ENCODE results near the gene RPL22L1. TPM values are rescaled to one million over a fixed set of nuclear protein-coding genes. Genes with fewer than 3 reads are reported as not detected.
A peak's percentile ranks its signal among the peaks of the same experiment; 100 is the strongest.
"Not testable (repeated sequence)": the region's sequence is repeated elsewhere in the genome, so short reads cannot be mapped to it uniquely, and the experiment has no call there.

Gene RPL22L1
- total and polyA plus RNA-seq, 2 donors = 39.5 to 69.3 TPM

DNA sequence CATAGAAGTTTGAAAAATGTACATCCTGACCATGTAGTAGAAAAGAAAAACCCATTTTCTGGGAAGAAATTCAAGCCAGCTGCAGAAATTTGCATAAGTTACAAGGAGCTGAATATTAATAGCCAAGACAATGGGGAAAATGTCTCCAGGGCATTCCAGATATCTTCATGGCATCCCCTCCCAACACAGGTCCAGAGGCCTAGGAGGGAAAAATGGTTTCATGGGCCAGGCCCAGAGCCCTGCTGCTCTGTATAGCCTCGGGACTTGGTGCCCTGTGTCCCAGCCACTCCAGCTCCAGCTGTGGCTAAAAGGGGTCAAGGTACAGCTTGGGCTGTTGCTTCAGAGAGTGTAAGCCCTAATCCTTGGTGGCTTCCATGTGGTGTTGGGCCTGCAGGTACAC lies 27.2 kb upstream of the RPL22L1 start:
- WGBS = 97% methylated on average over 1 of the region's 1 CpG
- H3K27ac ChIP-seq (ENCODE audit: low read depth); H3K36me3 ChIP-seq (ENCODE audit: insufficient read depth); H3K4me1 ChIP-seq (ENCODE audit: insufficient read depth); H3K4me3 ChIP-seq (ENCODE audit: low read depth, low read length); DNase-seq (ENCODE audit: extremely low spot score): not testable (repeated sequence)

DNA sequence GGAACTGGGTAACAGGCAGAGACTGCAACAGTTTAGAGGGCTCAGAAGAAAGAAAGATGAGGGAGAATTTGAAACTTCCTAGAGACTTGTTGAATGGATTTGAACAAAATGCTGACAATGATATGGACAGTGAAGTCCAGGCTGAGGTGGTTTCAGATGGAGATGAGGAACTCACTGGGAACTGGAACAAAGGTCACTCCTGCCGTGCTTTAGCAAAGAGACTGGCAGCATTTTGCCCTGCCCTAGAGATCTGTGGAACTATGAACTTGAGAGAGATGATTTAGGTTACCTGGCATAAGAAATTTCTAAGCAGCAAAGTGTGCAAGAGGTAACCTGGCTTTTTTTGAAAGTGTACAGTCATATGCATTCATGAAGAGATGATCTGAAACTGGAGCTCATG lies 26.8 kb upstream of the RPL22L1 start:
- DNase-seq (ENCODE audit: extremely low spot score) = no peak
- Histone ChIP-seq H3K36me3 (ENCODE audit: insufficient read depth) (no peaks in the 10 kb centered on the region), H3K4me3 (ENCODE audit: low read depth, low read length) (no peak overlapping the region), H3K4me1 (ENCODE audit: insufficient read depth) (no peaks in the 10 kb centered on the region), H3K27ac (ENCODE audit: low read depth) (no peak overlapping the region)
- 95% methylated on average over 1 of the region's 1 CpG for WGBS

DNA sequence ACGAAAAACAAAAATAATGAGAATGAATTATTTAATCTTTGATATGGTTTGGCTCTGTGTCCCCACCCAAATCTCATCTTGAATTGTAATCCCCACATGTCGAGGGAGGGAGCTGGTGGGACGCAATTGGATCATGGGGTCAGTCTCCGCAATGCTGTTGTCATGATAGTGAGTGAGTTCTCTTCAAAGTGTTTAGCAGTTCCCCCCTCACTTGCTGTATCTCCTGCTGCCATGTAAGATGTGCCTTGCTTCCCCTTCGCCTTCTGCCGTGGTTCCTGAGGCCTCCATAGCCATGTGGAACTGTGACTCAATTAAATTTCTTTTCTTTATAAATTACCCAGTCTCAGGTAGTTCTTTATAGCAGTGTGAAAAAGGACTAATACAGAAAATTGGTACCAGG lies 26.3 kb upstream of the RPL22L1 start:
- 98% methylated on average over 6 of the region's 6 CpGs for WGBS
- DNase-seq (ENCODE audit: extremely low spot score); H3K36me3 ChIP-seq (ENCODE audit: insufficient read depth); H3K4me1 ChIP-seq (ENCODE audit: insufficient read depth); H3K27ac ChIP-seq (ENCODE audit: low read depth); H3K4me3 ChIP-seq (ENCODE audit: low read depth, low read length): not testable (repeated sequence)

DNA sequence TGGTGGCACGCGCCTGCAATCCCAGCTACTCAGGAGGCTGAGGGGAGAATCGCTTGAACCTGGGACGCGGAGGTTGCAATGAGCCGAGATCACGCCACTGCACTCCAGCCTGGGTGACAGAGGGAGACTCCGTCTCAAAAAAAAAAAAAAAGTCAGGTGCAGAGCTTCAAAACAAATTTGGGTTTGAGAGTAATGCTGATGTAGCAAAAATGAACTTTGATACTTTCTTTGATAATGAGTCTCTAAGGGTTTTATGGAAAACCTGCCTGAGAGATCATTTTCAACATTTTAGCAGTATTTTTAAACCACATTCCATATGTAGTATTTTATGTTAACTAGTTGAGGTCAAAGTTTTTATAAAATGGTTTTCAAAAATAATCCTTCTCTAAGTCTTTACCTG lies 23.9 kb upstream of the RPL22L1 start:
- no peak for DNase-seq (ENCODE audit: extremely low spot score)
- WGBS = 99% methylated on average over 8 of the region's 8 CpGs
- H3K4me1 ChIP-seq (ENCODE audit: insufficient read depth) = no peaks in the 10 kb centered on the region

DNA sequence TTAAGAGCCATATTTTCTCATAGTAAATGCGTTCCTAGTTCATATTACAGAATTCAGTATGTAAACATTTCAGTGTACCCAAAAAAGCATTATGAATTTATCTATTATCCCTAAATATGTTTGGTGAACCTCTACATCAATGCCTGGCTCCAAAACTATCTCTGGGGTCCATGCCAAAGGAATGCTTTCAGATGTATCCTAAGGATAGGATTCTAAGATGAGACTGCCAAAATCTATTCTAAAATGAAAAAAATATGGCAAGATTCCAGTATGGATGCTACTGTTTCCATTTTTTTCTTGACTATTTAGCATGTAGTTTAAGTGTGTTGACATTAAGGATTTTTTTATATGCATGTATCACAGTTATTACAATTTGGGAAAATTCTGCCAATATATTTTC lies 19.6 kb upstream of the RPL22L1 start:
- WGBS = 36% methylated on average over 1 of the region's 1 CpG
- no peaks in the 10 kb centered on the region for H3K36me3 ChIP-seq (ENCODE audit: insufficient read depth)

More for the DNA sequence above, 23.9 kb upstream of the RPL22L1 start:
- Histone ChIP-seq H3K27ac (ENCODE audit: low read depth) (no peak overlapping the region), H3K36me3 (ENCODE audit: insufficient read depth) (no peaks in the 10 kb centered on the region), H3K4me3 (ENCODE audit: low read depth, low read length) (no peak overlapping the region)

DNA sequence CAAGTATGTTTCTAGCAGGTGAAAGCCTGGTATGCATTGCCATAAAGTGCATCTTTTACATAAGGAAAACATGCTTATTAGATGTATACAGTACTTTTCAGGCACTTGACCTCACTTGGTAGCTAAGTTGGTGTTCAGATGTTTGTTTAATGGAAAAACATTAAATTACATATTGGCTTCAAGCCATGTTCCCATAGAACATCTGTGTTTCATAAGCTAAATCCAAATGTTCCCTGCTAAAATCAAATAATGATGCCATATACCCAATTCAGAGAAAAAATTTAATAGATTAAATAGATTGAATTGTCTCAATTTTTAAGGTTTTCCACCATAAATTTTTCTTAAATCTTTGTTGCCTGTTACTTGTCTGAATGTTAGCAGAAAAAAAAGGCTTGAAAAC lies 19.1 kb upstream of the RPL22L1 start:
- DNase-seq (ENCODE audit: extremely low spot score) = no peak
- Histone ChIP-seq H3K36me3 (ENCODE audit: insufficient read depth) (no peaks in the 10 kb centered on the region), H3K27ac (ENCODE audit: low read depth) (no peak overlapping the region), H3K4me3 (ENCODE audit: low read depth, low read length) (no peak overlapping the region), H3K4me1 (ENCODE audit: insufficient read depth) (no peaks in the 10 kb centered on the region)

More for the DNA sequence above, 19.6 kb upstream of the RPL22L1 start:
- H3K4me1 ChIP-seq (ENCODE audit: insufficient read depth) = no peaks in the 10 kb centered on the region
- no peak for DNase-seq (ENCODE audit: extremely low spot score)
- no peak overlapping the region for H3K4me3 ChIP-seq (ENCODE audit: low read depth, low read length)
- no peak overlapping the region for H3K27ac ChIP-seq (ENCODE audit: low read depth)

DNA sequence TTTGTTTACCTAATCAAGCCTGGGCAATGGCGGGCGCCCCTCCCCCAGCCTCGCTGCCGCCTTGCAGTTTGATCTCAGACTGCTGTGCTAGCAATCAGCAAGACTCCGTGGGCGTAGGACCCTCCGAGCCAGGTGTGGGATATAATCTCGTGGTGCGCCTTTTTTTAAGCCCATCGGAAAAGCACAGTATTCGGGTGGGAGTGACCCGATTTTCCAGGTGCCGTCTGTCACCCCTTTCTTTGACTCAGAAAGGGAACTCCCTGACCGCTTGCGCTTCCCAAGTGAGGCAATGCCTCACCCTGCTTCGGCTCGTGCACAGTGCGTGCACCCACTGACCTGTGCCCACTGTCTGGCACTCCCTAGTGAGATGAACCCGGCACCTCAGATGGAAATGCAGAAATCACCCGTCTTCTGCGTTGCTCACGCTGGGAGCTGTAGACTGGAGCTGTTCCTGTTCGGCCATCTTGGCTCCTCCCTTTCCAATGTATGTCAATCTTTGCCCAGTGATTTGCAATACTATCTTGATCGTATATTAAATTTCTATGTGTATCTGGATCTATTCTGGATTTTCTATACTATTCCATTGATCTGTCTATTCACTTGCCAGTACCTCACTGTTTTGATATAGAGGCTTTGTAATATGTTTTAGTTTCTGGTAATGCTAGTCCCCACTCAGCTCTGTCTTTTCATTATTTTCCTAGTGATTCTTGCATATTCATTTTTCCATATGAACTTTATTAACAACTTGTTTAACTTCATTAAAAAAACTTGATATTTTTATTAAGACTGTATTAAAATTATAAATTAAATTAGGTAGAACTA lies 14.3 kb upstream of the RPL22L1 start:
- not testable (repeated sequence) for DNase-seq (ENCODE audit: extremely low spot score); H3K36me3 ChIP-seq (ENCODE audit: insufficient read depth); H3K4me1 ChIP-seq (ENCODE audit: insufficient read depth); H3K4me3 ChIP-seq (ENCODE audit: low read depth, low read length); H3K27ac ChIP-seq (ENCODE audit: low read depth)
- 91% methylated on average over 20 of the region's 24 CpGs for WGBS

DNA sequence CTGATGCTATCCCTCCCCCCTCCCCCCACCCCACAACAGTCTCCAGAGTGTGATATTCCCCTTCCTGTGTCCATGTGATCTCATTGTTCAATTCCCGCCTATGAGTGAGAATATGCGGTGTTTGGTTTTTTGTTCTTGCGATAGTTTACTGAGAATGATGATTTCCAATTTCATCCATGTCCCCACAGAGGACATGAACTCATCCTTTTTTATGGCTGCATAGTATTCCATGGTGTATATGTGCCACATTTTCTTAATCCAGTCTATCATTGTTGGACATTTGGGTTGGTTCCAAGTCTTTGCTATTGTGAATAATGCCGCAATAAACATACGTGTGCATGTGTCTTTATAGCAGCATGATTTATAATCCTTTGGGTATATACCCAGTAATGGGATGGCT lies 8.7 kb upstream of the RPL22L1 start:
- not testable (repeated sequence) for H3K4me3 ChIP-seq (ENCODE audit: low read depth, low read length); H3K4me1 ChIP-seq (ENCODE audit: insufficient read depth); H3K27ac ChIP-seq (ENCODE audit: low read depth); DNase-seq (ENCODE audit: extremely low spot score); H3K36me3 ChIP-seq (ENCODE audit: insufficient read depth)
- 74% methylated on average over 3 of the region's 5 CpGs for WGBS

DNA sequence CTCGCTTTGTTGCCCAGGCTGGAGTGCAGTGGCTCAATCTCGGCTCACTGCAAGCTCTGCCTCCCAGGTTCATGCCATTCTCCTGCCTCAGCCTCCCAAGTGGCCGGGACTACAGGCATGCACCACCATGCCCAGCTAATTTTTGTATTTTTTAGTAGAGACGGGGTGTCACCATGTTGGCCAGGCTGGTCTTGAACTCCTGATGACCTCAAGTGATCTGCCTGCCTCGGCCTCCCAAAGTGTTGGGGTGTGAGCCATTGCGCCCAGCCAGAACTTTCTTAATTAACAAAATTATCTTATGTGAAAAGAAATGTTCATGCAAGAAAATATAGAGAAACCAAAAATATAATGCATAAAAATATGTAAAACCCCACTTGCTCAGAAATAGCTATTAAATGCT lies 7.3 kb upstream of the RPL22L1 start:
- WGBS = 90% methylated on average over 6 of the region's 6 CpGs
- not testable (repeated sequence) for H3K27ac ChIP-seq (ENCODE audit: low read depth); DNase-seq (ENCODE audit: extremely low spot score); H3K36me3 ChIP-seq (ENCODE audit: insufficient read depth); H3K4me1 ChIP-seq (ENCODE audit: insufficient read depth); H3K4me3 ChIP-seq (ENCODE audit: low read depth, low read length)

DNA sequence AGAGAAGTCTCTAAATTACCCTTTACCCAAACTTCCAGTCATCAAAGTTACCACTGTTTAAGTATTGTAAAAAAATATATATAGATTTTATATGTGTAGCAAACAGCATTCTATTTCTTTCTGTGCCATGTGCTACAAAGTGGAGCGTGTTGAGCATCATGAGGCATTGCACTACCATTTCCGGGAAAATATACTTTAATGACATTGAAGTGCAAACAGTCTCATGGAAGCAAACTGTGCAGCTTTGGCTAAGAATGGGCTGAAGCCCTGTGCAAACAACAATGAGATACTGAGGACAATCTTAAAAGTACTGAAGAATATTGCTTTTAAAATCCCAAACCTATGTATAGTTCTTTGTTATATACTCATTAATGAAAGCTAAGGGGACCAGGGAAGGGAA lies 6.5 kb upstream of the RPL22L1 start:
- 85% methylated on average over 2 of the region's 2 CpGs for WGBS
- Histone ChIP-seq H3K4me1 (ENCODE audit: insufficient read depth) (no peaks in the 10 kb centered on the region), H3K36me3 (ENCODE audit: insufficient read depth) (no peaks in the 10 kb centered on the region), H3K27ac (ENCODE audit: low read depth) (no peak overlapping the region), H3K4me3 (ENCODE audit: low read depth, low read length) (no peak overlapping the region)
- DNase-seq (ENCODE audit: extremely low spot score) = no peak

DNA sequence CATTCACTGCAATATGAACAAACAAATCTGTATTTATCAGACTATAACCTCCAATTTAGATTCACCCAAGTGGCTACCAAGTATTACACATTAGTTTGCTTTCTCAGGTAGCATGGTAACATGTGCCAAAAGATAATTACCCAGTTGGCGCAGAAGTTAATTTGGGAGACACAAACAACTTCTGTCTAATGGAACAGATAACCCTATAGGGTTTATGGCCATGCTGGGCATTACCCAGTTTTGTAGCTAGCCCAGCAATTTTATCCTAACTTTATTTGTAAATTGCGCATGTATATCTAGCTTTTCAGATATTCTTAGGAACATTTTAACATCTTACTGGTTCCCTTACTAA lies 780 bp downstream of the RPL22L1 start:
- DNase-seq (ENCODE audit: extremely low spot score) = no peak
- Histone ChIP-seq H3K27ac (ENCODE audit: low read depth) (no peak overlapping the region), H3K36me3 (ENCODE audit: insufficient read depth) (peaks cover 4% of the 10 kb centered on the region), H3K4me1 (ENCODE audit: insufficient read depth) (no peaks in the 10 kb centered on the region), H3K4me3 (ENCODE audit: low read depth, low read length) (peak overlapping the region; percentile 70)
- 24% methylated on average over 2 of the region's 2 CpGs for WGBS

DNA sequence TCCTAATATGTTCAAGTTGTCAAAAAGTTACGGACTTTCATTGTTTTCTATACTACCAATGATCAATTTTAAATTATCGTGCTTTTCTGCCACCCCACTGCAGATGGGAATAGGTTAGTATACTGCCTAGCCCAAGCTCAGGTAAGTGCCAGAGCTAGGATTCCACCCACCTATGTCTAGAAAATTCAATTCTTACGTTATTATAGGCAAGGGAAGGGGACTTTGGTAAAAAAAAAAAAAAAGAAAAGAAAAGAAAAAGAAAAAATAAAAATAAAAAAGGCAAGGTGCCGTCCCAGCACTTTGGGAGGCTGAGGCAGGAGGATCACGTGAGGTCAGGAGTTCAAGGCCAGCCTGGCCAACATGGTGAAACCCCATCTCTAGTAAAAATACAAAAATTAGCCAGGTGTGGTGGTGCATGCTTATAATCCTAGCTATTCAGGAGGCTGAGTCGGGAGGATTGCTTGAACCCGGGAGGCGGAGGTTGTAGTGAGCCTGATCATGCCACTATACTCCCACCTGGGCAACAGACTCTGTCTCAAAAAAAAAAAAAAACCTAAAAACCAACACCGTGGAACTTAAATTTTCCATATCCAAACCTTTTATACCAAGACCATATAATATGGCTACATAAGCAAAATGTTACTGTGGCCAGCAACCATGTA lies 1.3 kb downstream of the RPL22L1 start:
- 85% methylated on average over 9 of the region's 9 CpGs for WGBS
- Histone ChIP-seq H3K4me1 (ENCODE audit: insufficient read depth) (no peaks in the 10 kb centered on the region), H3K27ac (ENCODE audit: low read depth) (no peak overlapping the region), H3K36me3 (ENCODE audit: insufficient read depth) (peaks cover 4% of the 10 kb centered on the region), H3K4me3 (ENCODE audit: low read depth, low read length) (peak overlapping the region; percentile 70)
- DNase-seq (ENCODE audit: extremely low spot score) = no peak

DNA sequence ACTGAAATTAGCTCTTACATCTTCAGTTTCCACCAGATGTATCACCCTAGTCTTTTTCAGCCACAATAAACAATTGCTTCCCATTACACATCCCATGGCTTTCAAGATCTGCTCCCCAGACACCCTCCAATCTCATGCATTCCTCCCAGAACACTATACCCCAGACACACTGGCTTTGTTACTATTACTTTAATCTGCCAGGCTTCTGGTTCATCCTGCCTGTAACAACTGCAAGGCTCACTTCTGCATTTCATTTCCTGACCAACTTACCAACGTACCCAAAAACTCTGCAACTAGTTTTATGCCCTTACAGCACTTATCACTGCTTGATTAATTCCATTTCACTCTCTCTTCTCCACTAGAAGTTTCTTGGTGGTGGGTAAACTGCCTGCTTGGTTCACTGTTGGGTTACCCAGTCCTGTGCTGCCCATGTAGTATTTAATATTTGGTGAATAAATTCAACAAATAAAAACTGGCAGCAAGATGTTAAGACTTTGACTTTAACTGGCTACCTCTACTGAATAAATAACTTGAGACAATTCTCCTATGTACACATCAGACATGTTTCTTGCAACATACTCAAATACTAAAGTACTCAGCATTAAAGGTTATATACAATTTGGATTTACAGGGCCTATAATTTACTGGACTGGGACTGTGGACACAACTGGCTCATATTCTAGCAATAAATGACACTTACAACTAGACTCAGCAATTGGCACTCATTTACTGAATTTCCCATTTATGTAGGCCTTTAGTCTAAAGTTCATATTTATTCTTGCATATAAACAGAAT lies 2.7 kb downstream of the RPL22L1 start:
- Histone ChIP-seq H3K36me3 (ENCODE audit: insufficient read depth) (peaks cover 4% of the 10 kb centered on the region), H3K4me1 (ENCODE audit: insufficient read depth) (no peaks in the 10 kb centered on the region), H3K4me3 (ENCODE audit: low read depth, low read length) (no peak overlapping the region), H3K27ac (ENCODE audit: low read depth) (no peak overlapping the region)
- DNase-seq (ENCODE audit: extremely low spot score) = no peak
- 49% methylated on average over 1 of the region's 1 CpG for WGBS

DNA sequence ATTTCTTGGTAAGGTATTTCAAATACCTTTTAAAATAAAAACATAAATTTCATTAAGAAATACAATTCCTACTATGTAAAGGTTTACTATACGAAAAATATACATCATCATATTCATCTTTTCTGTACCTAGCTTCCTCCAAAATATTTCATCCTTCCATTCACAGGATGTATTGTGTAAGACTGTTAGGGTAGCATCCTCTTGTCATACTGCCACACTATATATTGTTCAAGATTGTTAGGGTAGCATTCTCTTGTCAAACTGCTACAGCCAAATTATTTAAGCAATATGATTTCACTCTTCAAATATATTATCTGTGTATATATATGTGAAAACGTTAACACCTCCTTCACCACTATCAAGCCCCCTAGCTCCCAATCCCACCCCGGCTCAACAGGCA lies 3.5 kb downstream of the RPL22L1 start:
- no peak overlapping the region for H3K4me3 ChIP-seq (ENCODE audit: low read depth, low read length)
- peaks cover 4% of the 10 kb centered on the region for H3K36me3 ChIP-seq (ENCODE audit: insufficient read depth)
- 81% methylated on average over 3 of the region's 3 CpGs for WGBS

More for the DNA sequence above, 3.5 kb downstream of the RPL22L1 start:
- DNase-seq (ENCODE audit: extremely low spot score) = no peak
- H3K27ac ChIP-seq (ENCODE audit: low read depth) = no peak overlapping the region
- H3K4me1 ChIP-seq (ENCODE audit: insufficient read depth) = no peaks in the 10 kb centered on the region

All from urinary bladder (tissue), 4 donors.